Stimulated activated CD4-positive, alpha-beta T cell treated with anti-CD3 and anti-CD28 coated beads, Interleukin-1b, Interleukin-23, amount 100 ng/mL, for 48 hours (primary cell): Measurements from ENCODE around the gene ZGPAT.
A peak's percentile ranks its signal among the peaks of the same experiment; 100 is the strongest.

Source experiments
- DNase-seq: peaks from one replicate; pipeline ENCODE4 v3.0.0-alpha.2; 2020

ZGPAT gene

GRCh38 chr20:63745961-63746731 is 38.3 kb downstream of the ZGPAT start:
- DNase-seq, result no peak

- DNase-seq, result no peak
These were observed 39.0 kb downstream of the ZGPAT start for GRCh38 chr20:63746751-63747315.

DNA sequence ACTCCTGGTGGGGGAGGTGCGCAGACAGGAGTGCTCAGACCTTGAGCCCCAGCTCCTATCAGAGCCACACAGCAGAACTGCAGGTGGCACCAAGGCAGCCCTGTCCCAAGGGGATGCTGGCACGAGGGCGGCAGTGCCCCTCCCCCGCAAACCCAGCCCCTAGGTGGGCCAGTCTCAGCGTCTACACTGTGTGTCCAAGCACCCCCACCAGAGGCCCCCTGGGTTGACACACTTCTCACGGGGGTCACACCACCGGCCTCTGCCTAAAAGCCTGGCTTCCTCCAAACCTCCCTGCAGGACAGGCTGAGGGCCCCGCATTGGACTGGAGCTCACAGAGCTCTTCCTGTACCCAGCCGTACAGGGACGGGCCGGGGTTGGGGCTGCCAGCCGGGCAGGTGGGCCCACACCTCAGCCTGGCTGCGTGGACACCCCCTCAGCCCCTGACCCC is 39.8 kb downstream of the ZGPAT start:
- no peak for DNase-seq

DNA sequence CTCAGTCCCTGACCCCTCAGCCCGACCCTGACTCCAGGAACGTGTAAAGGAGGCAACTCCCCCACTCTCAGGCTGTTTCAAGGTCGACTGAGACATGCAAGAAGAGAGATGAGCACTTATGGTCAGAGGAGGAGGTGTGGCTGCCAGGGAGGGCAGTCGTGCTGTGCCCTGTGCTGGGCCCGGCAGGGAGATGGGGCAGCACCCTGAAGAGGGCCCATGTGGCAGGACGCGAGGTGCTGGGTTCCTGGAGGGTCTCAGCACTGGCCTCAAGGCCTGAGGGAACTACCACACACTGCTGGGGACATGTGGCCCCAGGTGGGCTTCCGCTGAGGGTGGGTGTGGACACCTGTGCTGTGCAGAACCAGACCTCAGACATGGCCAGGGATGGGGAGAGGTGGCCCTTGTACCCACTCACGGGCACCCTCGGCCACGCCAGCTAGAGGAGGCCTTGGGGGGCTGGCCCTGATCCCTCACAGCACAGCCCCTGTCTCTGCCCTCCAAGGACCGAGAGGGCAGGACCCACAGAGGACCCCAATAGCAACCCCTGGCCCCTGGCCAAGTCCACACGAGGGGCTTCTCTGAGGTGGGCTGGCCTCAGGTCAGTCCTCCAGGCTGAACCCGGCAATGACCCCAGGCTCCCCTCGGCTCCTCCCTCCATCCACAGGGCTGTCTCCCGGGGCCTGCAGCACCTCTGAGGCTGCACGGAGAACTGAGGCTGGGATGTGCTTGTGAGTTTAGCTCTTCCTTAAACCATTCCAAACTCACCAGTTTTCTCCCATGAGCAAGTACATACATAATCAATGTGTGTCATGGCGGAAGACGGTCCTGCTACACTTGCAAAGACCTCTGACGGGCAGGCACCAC is 40.5 kb downstream of the ZGPAT start:
- DNase-seq, result no peak

GRCh38 chr20:63748934-63749270 is 41.1 kb downstream of the ZGPAT start:
- DNase-seq, result no peak

DNA sequence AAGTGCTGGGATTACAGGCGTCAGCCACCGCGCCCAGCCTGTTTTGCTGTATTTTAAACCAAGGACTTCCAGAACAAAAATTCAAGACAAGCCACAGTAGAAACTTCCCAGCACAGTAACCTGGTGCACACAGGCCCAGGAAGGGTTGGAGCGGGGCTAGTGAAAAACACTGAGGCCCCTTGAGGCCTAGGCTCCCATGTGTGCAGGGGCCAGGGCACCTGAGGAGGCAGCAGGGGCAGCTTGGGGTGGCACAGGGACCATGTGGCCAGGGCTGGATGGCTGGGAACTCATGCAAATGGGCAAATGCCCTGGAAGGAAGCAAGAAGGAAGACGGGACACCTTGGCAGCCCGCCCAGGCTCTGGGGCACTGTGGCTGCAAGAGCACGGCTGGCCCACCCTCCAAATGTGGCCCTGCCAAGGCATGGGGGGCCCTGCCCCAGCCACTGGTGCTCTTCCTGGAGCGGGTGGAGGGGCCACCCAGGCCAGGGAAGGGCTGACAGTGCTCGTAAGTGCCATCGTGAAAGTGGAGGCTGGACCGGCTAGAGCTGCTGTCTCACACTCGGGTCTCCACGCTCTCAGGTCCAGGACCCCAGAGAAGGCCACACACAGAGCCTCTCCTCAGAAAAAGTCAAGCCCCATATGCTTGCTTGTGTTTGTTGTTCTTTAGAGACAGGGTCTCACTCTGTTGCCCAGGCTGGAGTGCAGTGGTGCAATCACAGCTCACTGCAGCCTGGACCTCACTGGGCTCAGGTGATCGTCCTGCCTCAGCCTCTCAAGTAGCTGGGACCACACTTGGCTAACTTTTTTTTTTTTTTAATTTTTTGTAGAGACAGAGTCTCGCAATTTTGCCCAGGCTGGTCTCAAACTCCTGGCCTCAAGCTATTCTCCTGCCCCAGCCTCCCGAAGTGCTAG is 42.0 kb downstream of the ZGPAT start:
- DNase-seq, result no peak

GRCh38 chr20:63750807-63751470 is 43.1 kb downstream of the ZGPAT start:
- DNase-seq, result peak; percentile 54

- DNase-seq, result peak; percentile 30
These were observed 43.8 kb downstream of the ZGPAT start for GRCh38 chr20:63751471-63752271.

GRCh38 chr20:63752411-63753101 is 44.7 kb downstream of the ZGPAT start:
- DNase-seq, result no peak

GRCh38 chr20:63753381-63753780 is 45.5 kb downstream of the ZGPAT start:
- DNase-seq, result no peak

DNA sequence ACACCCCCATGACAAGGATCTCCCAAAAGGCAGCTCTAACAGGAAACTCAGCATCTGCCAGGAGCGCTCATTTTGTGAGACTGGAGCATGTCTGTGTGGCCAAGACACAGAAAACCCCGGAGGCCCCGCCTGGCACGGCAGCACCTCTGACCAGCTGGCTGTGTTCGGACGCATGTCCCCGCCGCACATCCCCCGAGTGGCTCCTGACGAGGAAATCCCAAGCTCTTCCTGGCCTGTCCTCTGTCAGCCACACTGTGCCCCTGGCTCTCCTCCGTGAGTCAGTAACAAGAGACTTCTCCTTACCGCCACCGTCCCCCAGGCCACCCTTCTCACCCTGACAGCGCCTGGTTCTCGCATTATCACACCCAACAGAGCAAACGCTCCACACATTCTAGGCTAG is 46.2 kb downstream of the ZGPAT start:
- no peak for DNase-seq

- no peak for DNase-seq
These were observed 48.3 kb downstream of the ZGPAT start for GRCh38 chr20:63755933-63756647.

DNA sequence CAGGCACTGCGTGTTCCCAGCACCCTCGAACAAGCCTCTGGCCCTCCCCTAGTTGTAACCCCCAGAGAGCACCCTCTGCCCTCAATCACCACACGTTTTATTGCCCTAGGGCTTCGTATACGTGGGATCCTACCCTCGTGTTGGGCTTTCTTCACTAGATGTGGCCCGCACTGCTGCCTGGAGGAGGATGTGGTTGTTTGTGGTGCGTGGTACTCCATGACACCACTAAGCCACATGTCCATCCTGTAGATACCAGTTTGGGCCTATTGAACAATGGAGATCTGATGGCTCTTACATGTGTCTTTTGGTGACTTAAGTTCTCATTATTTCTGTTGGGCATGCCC is 48.8 kb downstream of the ZGPAT start:
- no peak for DNase-seq

- no peak for DNase-seq
These were observed 50.3 kb downstream of the ZGPAT start for GRCh38 chr20:63758152-63758551.

GRCh38 chr20:63759377-63759901 is 51.6 kb downstream of the ZGPAT start:
- DNase-seq, result no peak

GRCh38 chr20:63765082-63765873 is 57.4 kb downstream of the ZGPAT start:
- DNase-seq, result no peak

DNA sequence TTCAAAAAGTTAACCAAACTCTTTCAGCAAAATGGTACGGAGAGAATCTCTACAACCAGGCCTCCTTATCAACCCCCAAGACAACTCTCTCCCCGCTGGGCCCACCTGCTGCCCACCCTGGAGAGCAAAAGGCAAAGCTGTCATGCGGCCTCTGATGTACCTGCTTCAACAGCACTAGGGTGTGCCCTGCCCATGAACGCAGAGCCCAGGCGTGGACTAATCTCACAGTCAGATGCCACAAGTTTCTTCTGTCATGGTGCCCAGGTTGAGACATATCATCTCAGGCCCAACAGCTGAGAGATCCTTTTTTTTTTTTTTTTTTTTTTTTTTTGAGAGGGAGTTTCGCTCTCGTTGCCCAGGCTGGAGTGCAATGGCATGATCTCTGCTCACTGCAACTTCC is 58.1 kb downstream of the ZGPAT start:
- no peak for DNase-seq

GRCh38 chr20:63766695-63767426 is 59.0 kb downstream of the ZGPAT start:
- no peak for DNase-seq
